DMS153 (cell line): Measurements from ENCODE around the gene WNT8B.

ENCODE experiments used
- DNase-seq: peaks from one replicate; lab custom pipeline; 2025; lab: John Stamatoyannopoulos, UW

Gene WNT8B

DNA sequence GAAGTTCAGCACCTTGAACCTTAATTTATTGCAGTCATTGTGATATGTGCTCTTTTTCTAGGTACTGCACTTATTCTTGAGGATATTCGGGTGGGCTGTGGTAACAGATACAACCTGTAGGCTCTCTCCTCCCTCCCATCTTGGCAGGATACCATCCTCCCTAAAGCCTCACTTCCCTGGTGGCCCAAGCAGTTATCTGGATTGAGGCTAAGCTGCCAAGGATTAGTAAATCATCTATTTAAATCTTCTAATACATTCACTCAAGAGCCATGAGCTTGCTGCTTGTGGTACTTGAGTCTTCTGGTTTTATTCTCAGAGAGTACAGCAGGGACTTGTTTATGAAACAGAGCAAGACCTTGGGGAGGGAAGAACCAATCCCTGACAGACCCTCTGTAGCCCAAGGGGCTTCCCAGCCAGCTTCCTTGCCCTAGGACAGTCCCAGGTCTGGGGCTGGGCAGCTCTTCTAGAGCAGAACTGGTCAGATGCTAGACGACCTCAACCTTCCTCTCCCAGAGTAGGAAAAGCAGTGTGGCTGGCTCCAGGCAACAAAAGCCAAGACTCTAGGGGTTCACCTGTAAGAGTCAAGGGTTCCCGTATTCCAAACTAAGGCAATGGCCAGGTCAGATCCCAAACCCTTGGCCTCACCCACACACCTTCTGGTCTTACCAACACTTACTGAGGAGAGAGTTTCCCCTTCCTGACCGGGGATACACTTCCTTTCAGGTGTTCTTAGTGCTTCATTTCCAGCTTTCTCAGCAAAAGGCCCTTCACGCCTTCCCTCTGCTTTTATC is 21.3 kb downstream of the WNT8B start:
- DNase-seq: no peak

GRCh38 chr10:100485366-100485765 is 22.6 kb downstream of the WNT8B start:
- no peak for DNase-seq

DNA sequence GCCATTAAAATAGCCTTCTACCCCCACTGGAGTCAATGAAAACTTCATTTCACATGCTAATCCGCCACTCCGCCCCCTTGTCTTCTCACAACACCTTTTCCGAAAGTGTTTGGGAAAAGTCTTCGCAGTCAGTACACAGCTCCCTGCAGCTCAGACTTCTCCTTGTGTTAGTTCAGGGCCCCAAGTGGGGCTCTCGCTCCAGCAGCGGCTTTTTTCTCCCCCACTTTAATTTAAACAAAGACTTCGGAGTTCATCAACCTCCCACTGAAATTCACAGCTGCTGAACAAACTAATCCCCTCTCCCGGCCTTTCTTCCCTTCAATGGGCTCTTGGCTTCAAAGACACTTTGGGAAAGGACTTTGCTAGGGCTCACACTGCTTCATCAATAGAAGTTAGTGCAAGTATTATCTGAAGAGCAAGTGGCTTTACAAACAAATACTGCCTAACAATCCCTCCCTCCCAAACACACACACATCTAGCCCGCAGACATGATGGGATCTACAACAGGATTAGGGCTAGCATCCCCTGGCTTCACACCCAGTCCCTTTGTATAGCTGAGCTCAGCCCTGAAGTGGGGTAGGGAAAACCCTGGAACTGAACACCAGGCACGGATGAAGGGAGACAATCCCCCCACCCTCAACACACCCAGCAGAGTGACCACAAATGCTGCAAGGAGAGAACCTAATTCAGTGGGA is 23.1 kb downstream of the WNT8B start:
- no peak for DNase-seq

GRCh38 chr10:100487529-100487928 is 24.7 kb downstream of the WNT8B start:
- no peak for DNase-seq

DNA sequence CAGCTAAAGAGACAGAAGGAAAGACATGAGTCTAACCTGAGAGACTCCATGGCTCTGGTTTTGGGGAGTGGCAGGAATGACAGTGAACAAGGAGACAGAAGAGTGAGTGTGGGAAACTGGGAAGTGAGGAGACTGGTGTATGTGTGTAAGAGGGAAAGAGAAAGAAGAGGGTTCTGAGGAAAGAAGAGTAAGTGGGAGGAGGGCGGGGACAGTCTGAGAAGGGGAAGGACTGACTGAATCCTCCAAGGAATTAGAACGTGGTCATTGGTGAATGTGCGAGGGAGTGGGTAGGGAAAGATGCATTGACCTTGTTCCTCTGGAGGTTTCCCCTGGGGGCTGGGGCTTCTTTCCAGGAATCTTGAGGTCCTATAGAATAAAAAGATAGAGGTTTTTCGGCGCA is 26.6 kb downstream of the WNT8B start:
- DNase-seq: no peak

GRCh38 chr10:100490531-100490930 is 27.7 kb downstream of the WNT8B start:
- DNase-seq: no peak

DNA sequence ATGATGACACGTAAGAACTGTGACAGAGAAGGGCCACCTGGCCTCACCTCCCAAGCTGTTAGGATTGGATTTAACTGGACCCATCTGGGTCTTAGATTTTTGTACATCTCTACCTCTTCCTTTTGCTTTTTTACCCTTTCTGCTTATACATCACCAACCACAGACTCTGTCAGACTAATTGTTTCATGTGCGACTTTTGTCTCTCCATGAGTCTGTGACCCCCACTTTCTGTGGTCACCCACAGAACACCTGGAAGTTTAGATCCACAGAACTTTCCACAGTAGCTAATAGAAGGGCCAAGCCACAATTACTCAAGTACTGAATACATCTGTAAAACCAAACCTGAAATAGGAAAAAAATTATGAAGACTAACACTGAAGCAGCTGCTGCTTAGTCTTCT is 33.8 kb downstream of the WNT8B start:
- no peak for DNase-seq

GRCh38 chr10:100498059-100498458 is 35.2 kb downstream of the WNT8B start:
- no peak for DNase-seq

DNA sequence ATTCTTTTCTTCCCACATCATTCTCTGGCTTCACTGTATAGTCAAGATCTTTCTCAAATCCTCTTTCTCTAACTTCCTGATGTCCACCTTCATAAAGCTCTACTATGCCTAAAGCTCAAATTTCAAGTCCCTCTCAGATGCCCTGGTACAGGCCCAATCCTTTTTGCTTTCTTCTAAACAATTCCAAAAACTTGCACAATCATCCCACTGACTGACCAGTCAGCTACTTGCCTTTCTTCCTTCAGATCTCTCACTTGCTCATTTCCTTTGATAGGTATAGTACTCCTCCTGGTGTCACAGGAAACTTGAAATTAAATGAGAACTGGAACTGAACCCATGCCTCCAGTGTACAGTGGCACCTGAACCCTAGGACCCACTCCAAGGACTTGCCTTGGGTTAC is 38.6 kb downstream of the WNT8B start:
- DNase-seq: no peak

DNA sequence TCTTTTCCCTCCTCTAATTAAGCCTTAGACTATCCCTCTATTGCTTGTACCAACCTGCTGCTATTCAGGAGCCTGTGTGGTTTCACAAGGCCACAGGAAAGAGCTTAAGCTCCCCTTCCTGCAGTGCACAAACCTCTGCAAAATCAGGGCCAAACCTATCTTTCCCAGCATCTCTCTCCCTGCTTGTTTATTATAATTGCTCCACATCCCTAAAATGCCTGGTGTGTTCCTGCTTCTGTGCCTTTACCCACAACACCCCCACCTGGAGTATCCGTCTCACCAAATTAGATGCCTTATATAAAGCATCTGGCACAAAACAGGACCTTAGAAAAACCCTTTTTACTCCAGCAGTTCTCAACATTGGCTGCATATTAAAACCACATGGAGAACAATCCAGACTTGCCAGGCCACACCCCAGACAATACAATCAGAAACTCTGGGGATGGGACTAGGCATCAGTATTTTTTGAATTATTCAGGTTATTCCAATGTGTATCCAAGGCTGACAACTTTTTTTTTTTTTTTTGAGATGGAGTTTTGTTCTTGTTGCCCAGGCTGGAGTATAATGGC is 40.2 kb downstream of the WNT8B start:
- no peak for DNase-seq

GRCh38 chr10:100504096-100504495 is 41.3 kb downstream of the WNT8B start:
- DNase-seq: no peak

- no peak for DNase-seq
Measured at GRCh38 chr10:100505164-100505563, 42.4 kb downstream of the WNT8B start.

- no peak for DNase-seq
Measured at GRCh38 chr10:100506596-100507356, 44.0 kb downstream of the WNT8B start.

DNA sequence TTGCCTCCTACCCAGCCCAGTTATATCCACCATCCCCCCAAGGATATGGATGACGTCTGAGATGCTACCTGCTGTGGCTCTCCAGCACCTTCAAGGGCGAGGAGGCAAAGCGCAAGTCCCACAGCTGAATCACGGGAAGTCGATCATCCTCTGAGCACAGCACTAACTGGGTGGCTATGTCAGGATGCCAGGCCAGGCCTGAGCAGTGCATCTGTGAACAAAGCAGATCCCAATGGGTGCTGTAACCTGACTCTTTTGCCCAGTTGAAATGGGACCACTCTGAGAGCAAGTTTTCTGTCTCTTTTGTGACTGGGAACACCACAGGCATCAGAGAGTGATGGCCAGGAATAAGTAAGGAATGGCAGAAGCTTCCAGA is 44.5 kb downstream of the WNT8B start:
- DNase-seq: no peak

- DNase-seq: no peak
Measured at GRCh38 chr10:100508266-100508665, 45.5 kb downstream of the WNT8B start.

DNA sequence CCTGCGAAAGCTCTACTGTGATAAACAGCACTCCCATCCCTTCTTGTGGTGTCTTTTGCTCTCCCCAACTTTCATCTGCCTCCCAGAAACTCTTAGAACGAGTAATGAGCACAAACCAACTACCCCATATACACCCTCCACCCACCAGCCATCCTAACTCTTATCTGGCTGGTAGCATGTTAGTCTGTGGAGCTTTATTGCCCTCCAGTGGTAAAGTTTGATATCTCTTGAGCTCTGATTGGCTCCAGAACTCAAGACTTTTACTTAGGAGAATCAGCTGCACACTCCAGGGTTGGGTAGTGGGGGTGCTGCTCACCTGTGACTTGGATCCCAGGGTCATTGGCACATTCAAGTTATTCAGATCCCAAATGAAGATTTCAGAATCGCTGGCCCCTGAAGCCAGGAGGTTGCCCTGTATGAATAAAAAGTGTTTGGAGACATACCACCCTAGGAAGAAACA is 45.9 kb downstream of the WNT8B start:
- peak; percentile 5 for DNase-seq

DNA sequence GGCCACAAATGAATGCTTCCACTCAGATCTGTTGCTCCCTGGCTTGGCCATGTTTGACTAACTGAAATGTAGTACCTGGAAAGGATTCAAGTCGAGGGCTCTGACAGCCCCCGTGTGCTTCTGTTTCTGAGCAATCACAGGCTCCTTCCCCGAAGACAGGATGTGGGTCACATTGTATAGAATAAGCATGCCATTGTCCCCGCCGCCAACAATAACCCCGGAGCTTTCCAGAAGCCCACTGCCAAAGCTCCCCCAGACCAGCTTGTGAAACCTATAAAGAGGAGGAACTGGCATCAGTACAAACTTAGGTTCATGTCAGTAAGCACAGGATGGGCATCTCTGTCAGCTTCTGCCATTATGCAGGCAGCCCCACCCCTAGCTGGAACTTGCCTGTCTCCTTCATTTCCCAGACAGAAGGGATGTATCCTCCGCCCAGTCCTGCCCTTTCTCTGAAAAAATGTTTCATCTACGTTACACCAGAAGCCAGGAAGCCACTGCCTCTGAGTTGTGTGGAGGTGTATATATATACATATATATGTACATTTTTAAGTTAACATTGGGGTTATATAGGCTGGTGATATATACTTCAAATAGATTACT is 46.5 kb downstream of the WNT8B start:
- DNase-seq: no peak

GRCh38 chr10:100510533-100511308 is 47.9 kb downstream of the WNT8B start:
- no peak for DNase-seq

GRCh38 chr10:100515612-100516011 is 52.8 kb downstream of the WNT8B start:
- no peak for DNase-seq

- DNase-seq: no peak
Measured at GRCh38 chr10:100516847-100517246, 54.0 kb downstream of the WNT8B start.

- peak; percentile 32 for DNase-seq
Measured at GRCh38 chr10:100518761-100519241, 56.0 kb downstream of the WNT8B start.
